22Rv1 (cell line): Measurements from ENCODE around the gene RBSN.

Experiments
- ZFX ChIP-seq: fragments of 450-650 bp; IDR thresholded peaks from 2 replicates; pipeline ENCODE4 v1.6.1; 2017; ENCODE audit warnings: antibody characterized with exemption, borderline replicate concordance
- TF ChIP-seq, protein P1 (sequence below): fragments of 450-650 bp; IDR thresholded peaks from 2 replicates; pipeline ENCODE4 v1.5.1; 2017; ENCODE audit warnings: mild to moderate bottlenecking

DNA sequence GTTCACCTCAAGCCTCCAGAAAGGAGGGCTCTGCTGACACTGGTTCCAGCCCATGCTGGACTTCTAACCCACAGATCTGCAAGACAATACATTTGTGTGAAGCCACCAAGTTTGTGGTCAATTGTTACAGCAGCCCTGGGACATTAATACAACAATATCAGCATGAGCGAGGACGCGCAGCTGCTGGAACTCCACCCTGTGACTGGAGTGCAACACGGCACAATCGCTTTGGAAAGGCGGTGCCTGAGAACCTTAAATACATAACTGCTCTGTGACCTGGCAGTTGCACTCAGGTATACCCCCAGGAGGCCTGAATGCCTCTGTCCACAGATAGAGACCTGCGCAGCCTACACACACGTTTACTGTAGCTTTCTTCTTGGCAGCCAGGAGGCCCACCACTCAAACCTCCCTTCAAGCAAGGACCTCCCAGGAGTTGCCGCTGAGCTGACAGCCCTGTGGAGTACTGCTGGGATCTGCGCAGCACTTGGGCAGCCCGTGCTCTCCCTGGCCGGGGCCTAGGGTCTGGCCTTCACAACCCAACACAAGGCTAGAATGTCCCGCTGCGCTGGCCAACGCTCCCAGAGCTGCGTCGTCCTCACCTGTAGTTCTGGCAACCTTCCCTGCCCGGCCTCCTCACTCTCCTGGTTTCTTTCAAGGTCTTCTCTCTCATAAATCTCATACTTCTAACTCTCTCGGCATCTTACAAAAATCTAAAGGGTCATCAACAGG is 42.1 kb downstream of the RBSN start:
- TF ChIP-seq, protein P1, sequence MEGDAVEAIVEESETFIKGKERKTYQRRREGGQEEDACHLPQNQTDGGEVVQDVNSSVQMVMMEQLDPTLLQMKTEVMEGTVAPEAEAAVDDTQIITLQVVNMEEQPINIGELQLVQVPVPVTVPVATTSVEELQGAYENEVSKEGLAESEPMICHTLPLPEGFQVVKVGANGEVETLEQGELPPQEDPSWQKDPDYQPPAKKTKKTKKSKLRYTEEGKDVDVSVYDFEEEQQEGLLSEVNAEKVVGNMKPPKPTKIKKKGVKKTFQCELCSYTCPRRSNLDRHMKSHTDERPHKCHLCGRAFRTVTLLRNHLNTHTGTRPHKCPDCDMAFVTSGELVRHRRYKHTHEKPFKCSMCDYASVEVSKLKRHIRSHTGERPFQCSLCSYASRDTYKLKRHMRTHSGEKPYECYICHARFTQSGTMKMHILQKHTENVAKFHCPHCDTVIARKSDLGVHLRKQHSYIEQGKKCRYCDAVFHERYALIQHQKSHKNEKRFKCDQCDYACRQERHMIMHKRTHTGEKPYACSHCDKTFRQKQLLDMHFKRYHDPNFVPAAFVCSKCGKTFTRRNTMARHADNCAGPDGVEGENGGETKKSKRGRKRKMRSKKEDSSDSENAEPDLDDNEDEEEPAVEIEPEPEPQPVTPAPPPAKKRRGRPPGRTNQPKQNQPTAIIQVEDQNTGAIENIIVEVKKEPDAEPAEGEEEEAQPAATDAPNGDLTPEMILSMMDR, result no peak
- TF ChIP-seq ZFX, result no peak
